Mammary microvascular endothelial cell (primary cell): ENCODE measurements around the gene DNAJB2. TPM values are rescaled to one million over a fixed set of nuclear protein-coding genes. Genes with fewer than 3 reads are reported as not detected.

Experiments used
- total RNA-seq: library from RNA; depleted of rRNA; stranded (reverse); fragments of >200 nt; gene quantifications from 2 replicates; pipeline ENCODE4 v1.2.3, GENCODE V29; 2015

Gene DNAJB2
- 11.6 and 17.8 TPM in 2 replicates for total RNA-seq

GRCh38 chr2:219279151-219279915 is at the start of gene DNAJB2:
TSS of gene DNAJB2 (plus strand) at chr2:219279366. CDS start at chr2:219279834, 468 bp downstream.

GRCh38 chr2:219245148-219245898 is 33.8 kb upstream of the DNAJB2 start, which contains the start of the genes GLB1L and STK16:
TSS of gene GLB1L (minus strand) at chr2:219245444. CDS start at chr2:219243573, 1,871 bp downstream.
TSS of gene STK16 (plus strand) at chr2:219245479. CDS start at chr2:219246000, 521 bp downstream.

DNA sequence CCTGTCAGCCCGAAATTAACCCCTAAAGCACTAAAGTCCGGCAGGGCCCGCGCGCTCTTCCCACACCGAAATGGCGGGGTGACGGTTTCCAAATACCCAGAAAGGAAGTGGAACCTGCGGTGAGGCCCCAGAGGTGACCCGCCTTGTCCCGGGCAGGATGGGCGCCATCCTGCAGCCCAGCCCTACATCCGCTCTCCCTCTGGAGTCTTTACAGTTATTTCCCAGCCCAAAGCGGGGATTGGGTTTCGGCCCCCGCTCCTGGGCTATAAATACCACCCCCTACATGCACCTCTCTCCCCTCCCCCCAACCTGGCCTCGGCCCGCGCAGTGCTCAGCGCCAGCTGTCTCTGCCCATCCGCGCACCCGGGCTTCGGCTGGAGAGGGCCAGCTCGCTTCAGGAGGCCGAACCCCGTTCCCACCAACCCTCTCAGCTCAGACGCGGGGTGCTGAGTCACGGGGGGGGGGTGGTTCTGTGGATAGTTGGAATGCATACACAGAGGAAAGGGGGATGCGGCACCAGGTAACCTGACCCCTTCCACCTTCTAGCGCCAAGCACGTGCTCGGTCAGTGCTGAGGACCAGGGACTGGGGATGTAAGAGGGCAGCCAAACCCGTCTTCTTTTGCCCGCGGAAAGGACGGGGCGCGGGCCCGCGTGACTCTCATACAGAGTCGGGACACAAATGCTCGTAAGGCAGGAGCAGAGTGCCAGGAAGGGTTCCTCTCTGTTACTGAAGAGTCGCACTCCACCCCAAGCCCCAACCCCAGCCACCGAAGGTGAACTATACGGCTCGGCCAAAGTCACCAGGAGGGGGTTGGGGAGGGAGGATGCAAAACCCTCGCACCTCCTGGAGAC is 26.0 kb upstream of the DNAJB2 start, which contains the start of gene TUBA4B:
TUBA4B (plus strand) TSS at position 344 of the 853 bp plus-strand sequence; CDS start at position 509, 165 bp downstream.

DNA sequence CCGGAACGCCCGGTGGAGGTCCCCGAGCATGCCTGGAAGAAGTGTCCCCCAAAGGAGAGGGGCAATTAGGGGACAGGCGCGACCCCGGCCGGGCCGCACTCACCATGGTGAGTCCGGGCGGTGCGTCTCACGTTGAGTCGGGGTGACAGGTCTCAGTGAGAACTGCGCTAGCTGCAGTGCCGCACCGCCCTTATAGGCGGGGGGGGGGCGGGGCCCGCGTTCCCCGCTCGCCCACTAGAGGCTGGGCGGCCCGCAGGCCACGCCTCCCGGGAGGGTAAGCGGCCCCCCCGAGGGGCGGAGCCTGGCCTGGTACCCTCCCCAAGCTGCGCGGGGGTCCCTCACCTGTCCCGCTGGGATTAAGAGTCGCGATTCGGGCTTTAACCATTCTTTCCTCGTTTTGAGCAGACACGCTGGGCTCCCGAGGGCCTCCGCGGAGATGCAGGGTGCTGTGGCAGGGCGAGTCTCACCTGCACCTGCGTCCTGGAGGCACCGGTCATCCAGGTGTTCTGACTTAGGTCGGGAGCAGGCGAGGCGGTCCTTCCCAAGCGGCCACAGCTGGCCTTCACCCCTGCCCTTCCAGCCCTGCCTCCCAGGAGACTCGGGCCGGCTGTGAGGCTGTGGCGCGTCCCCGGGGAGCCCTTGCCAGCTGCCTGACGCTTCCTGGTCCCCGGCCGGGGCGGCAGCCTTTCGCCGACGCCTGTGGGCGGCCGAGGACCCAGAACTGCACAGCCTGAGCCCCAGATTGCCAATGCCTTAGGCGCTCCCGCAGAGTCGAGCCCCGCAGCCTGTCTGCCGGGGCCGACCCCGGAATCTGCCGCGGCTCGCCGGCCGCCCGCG is 25.2 kb upstream of the DNAJB2 start, which contains the start of gene TUBA4A:
TUBA4A (minus strand) TSS at position 166 of the 837 bp plus-strand sequence; CDS start at position 106, 60 bp downstream.

GRCh38 chr2:219309278-219309677 is 30.1 kb downstream of the DNAJB2 start, which contains the start of gene PTPRN:
TSS of gene PTPRN (minus strand) at chr2:219309401. CDS start at chr2:219309332, 69 bp downstream.

GRCh38 chr2:219332542-219332941 is 53.4 kb downstream of the DNAJB2 start, which contains the start of gene RESP18:
TSS of gene RESP18 (minus strand) at chr2:219332744.

Other genes with a start within 250 kb of the DNAJB2 start
- not detected in 2 replicates for gene CFAP65, start 237.8 kb upstream of the DNAJB2 start, total RNA-seq
- gene IHH, start 218.4 kb upstream of the DNAJB2 start, total RNA-seq, result not detected in 2 replicates
- 16.9 and 18.3 TPM in 2 replicates for gene NHEJ1, start 118.6 kb upstream of the DNAJB2 start, total RNA-seq
- gene SLC23A3, start 109.3 kb upstream of the DNAJB2 start, total RNA-seq, result 0.60 and 0.79 TPM in 2 replicates
- gene CNPPD1, start 102.4 kb upstream of the DNAJB2 start, total RNA-seq, result 35.3 and 37.0 TPM in 2 replicates
- gene RETREG2, start 101.1 kb upstream of the DNAJB2 start, total RNA-seq, result 43.6 and 44.4 TPM in 2 replicates
- gene ZFAND2B, start 72.6 kb upstream of the DNAJB2 start, total RNA-seq, result 24.4 and 30.4 TPM in 2 replicates
- 15.5 and 15.6 TPM in 2 replicates for gene ABCB6, start 60.4 kb upstream of the DNAJB2 start, total RNA-seq
- gene ATG9A, start 49.7 kb upstream of the DNAJB2 start, total RNA-seq, result 48.8 and 71.1 TPM in 2 replicates
- gene ANKZF1, start 49.6 kb upstream of the DNAJB2 start, total RNA-seq, result 13.6 and 16.9 TPM in 2 replicates
- 4.5 and 7.5 TPM in 2 replicates for gene GLB1L, start 33.9 kb upstream of the DNAJB2 start, total RNA-seq
- gene STK16, start 33.9 kb upstream of the DNAJB2 start, total RNA-seq, result 9.6 and 11.7 TPM in 2 replicates
- gene TUBA4B, start 26.1 kb upstream of the DNAJB2 start, total RNA-seq, result not detected in 2 replicates
- gene TUBA4A, start 25.4 kb upstream of the DNAJB2 start, total RNA-seq, result 13.6 and 22.3 TPM in 2 replicates
- gene PTPRN, start 30.0 kb downstream of the DNAJB2 start, total RNA-seq, result not detected in 2 replicates
- not detected in 2 replicates for gene RESP18, start 53.4 kb downstream of the DNAJB2 start, total RNA-seq
- gene DNPEP, start 108.5 kb downstream of the DNAJB2 start, total RNA-seq, result 46.8 and 54.5 TPM in 2 replicates
- gene DES, start 139.0 kb downstream of the DNAJB2 start, total RNA-seq, result not detected in 2 replicates
- 0.05 TPM in 1 of 2 replicates, not detected in the other for gene SPEG, start 155.5 kb downstream of the DNAJB2 start, total RNA-seq
- gene GMPPA, start 219.5 kb downstream of the DNAJB2 start, total RNA-seq, result 35.7 and 45.9 TPM in 2 replicates
- gene ASIC4, start 235.1 kb downstream of the DNAJB2 start, total RNA-seq, result not detected in 2 replicates